Common myeloid progenitor, CD34-positive (primary cell): Measurements from ENCODE around the gene ABCB11.

ENCODE experiments used
- CTCF ChIA-PET: fragments of 350-600 bp; sonication (Branson Sonifier 250); formaldehyde crosslinking; loops from one replicate; lab custom pipeline; 2021; ENCODE audit warnings: antibody characterized with exemption; lab: Charles Lee
- POLR2A ChIA-PET: fragments of 350-600 bp; sonication (Branson Sonifier 250); formaldehyde crosslinking; loops from one replicate; lab custom pipeline; 2021; ENCODE audit warnings: antibody characterized with exemption; lab: Charles Lee
- DNase-seq, 3 donors: peaks; one replicate each; pipeline versions ENCODE4 v3.0.0 to v3.0.0-alpha.2; 2013
- H3K27ac ChIP-seq, 2 experiments: 1 replicate in 1 of 2; 2 replicates in 1 of 2; pipeline ENCODE4 v1.7.0; 2013; ENCODE audit warnings: inconsistent platforms in 2 of 2, low read length in 2 of 2, mild to moderate bottlenecking in 2 of 2, low read depth in 1 of 2, moderate library complexity in 1 of 2; ENCODE audit not compliant: severe bottlenecking in 2 of 2, insufficient read depth in 1 of 2, poor library complexity in 1 of 2
- H3K27me3 ChIP-seq, 5 experiments: replicated peaks in 2 of 5; 1 replicate in 3 of 5; 2 replicates in 2 of 5; pipeline versions ENCODE4 v1.6.1 to v1.7.0; 2013; ENCODE audit warnings: low read length in 4 of 5, mild to moderate bottlenecking in 2 of 5, moderate library complexity in 2 of 5, inconsistent platforms in 1 of 5; ENCODE audit not compliant: insufficient read depth in 5 of 5, control insufficient read depth in 4 of 5
- H3K36me3 ChIP-seq, 4 experiments: 1 replicate in 2 of 4; 2 replicates in 2 of 4; pipeline versions ENCODE4 v1.6.1 to v1.7.0; 2013; ENCODE audit warnings: low read length in 3 of 4, control low read depth in 1 of 4, mild to moderate bottlenecking in 1 of 4; ENCODE audit not compliant: control insufficient read depth in 4 of 4, insufficient read depth in 4 of 4
- H3K4me1 ChIP-seq, 4 experiments: 1 replicate in 3 of 4; 2 replicates in 1 of 4; pipeline versions ENCODE4 v1.6.1 to v1.7.1; 2013; ENCODE audit warnings: low read length in 3 of 4, mild to moderate bottlenecking in 3 of 4, control low read depth in 1 of 4, inconsistent platforms in 1 of 4, moderate library complexity in 1 of 4; ENCODE audit not compliant: control insufficient read depth in 4 of 4, insufficient read depth in 4 of 4; ENCODE audit errors: control extremely low read depth in 1 of 4
- H3K4me3 ChIP-seq, 7 experiments: 1 replicate in 4 of 7; 2 replicates in 3 of 7; pipeline versions ENCODE4 v1.5.1 to v1.7.0; 2013; ENCODE audit warnings: mild to moderate bottlenecking in 7 of 7, low read length in 6 of 7, moderate library complexity in 6 of 7, inconsistent platforms in 2 of 7, low read depth in 2 of 7, control low read depth in 1 of 7; ENCODE audit not compliant: insufficient read depth in 4 of 7, control insufficient read depth in 1 of 7; ENCODE audit errors: extremely low read depth in 1 of 7
- H3K9me3 ChIP-seq, 5 experiments: 1 replicate in 4 of 5; 2 replicates in 1 of 5; pipeline versions ENCODE4 v1.6.1 to v1.7.1; 2013; ENCODE audit warnings: low read length in 4 of 5, mild to moderate bottlenecking in 2 of 5, inconsistent platforms in 1 of 5, low read depth in 1 of 5, moderate library complexity in 1 of 5; ENCODE audit not compliant: control insufficient read depth in 4 of 5, insufficient read depth in 2 of 5; ENCODE audit errors: control extremely low read depth in 1 of 5
- WGBS: methylation state at CpG from one replicate; pipeline ENCODE4 v1.1.5; 2013; ENCODE audit not compliant: insufficient coverage; 5-methylcytosine and 5-hydroxymethylcytosine counted together

ABCB11 gene

GRCh38 chr2:169041594-169041993 lies 10.5 kb upstream of the ABCB11 start:
- no CpG with 5 or more reads among the region's 1 CpG for WGBS

GRCh38 chr2:169039702-169040101 lies 8.6 kb upstream of the ABCB11 start:
- POLR2A ChIA-PET, result interaction anchor here (0.6 kb wide), 1 partner anchor 11 kb away, joined by 3 read pairs; no protein-coding TSS in a partner anchor
- CTCF ChIA-PET, result no interaction called here
- DNase-seq, result peak; percentile 31 to 80 (median 69)
- no peaks in the 10 kb centered on the region for H3K27me3 ChIP-seq
- H3K4me1 ChIP-seq, result peaks cover 11 to 15% (median 13%) of the 10 kb centered on the region in 4 experiments
- 83% methylated on average over 2 of the region's 4 CpGs for WGBS
- no peaks in the 10 kb centered on the region for H3K36me3 ChIP-seq
- no peak overlapping the region for H3K4me3 ChIP-seq
- no peak overlapping the region for H3K27ac ChIP-seq
- peaks cover 0 to 23% (median 8%) of the 10 kb centered on the region in 5 experiments for H3K9me3 ChIP-seq

More at GRCh38 chr2:169041594-169041993, 10.5 kb upstream of the ABCB11 start:
- Histone ChIP-seq H3K27me3 (no peaks in the 10 kb centered on the region), H3K27ac (no peak overlapping the region), H3K4me1 (peaks cover 11 to 15% (median 13%) of the 10 kb centered on the region in 4 experiments), H3K4me3 (no peak overlapping the region), H3K9me3 (peaks cover 0 to 25% (median 8%) of the 10 kb centered on the region in 5 experiments), H3K36me3 (no peaks in the 10 kb centered on the region)
- DNase-seq, result no peak
- ChIA-PET POLR2A (interaction anchor here (0.9 kb wide), 1 partner anchor 15 kb away, joined by 5 read pairs; no protein-coding TSS in a partner anchor), CTCF (interaction anchor here (0.6 to 1.1 kb wide), 2 partner anchors 9 to 35 kb away, joined by 3 read pairs; no protein-coding TSS in a partner anchor)

GRCh38 chr2:169038338-169038757 lies 7.2 kb upstream of the ABCB11 start:
- no peaks in the 10 kb centered on the region for H3K27me3 ChIP-seq
- peaks cover 0 to 11% (median 7%) of the 10 kb centered on the region in 5 experiments for H3K9me3 ChIP-seq
- DNase-seq, result peak; percentile 18 to 86 (median 78)
- CTCF ChIA-PET, result interaction anchor here (0.6 kb wide), 1 partner anchor 19 kb away, joined by 5 read pairs; no protein-coding TSS in a partner anchor
- H3K4me1 ChIP-seq, result peaks cover 11 to 15% (median 13%) of the 10 kb centered on the region in 4 experiments
- no peak overlapping the region for H3K27ac ChIP-seq
- H3K4me3 ChIP-seq, result no peak overlapping the region
- 53% methylated on average over 2 of the region's 2 CpGs for WGBS
- POLR2A ChIA-PET, result no interaction called here
- H3K36me3 ChIP-seq, result no peaks in the 10 kb centered on the region

GRCh38 chr2:169036736-169037440 lies 5.8 kb upstream of the ABCB11 start:
- H3K9me3 ChIP-seq, result peaks cover 0 to 5% (median 0%) of the 10 kb centered on the region in 5 experiments
- H3K4me1 ChIP-seq, result peaks cover 11 to 15% (median 13%) of the 10 kb centered on the region in 4 experiments
- POLR2A ChIA-PET, result no interaction called here
- H3K27ac ChIP-seq, result no peak overlapping the region
- H3K4me3 ChIP-seq, result no peak overlapping the region
- CTCF ChIA-PET, result interaction anchor here (1.2 to 1.8 kb wide), 2 partner anchors 22 to 30 kb away, joined by 4 read pairs; no protein-coding TSS in a partner anchor
- WGBS, result 96% methylated on average over 3 of the region's 4 CpGs
- no peak for DNase-seq
- no peaks in the 10 kb centered on the region for H3K27me3 ChIP-seq
- H3K36me3 ChIP-seq, result no peaks in the 10 kb centered on the region

GRCh38 chr2:169035887-169036286 lies 4.8 kb upstream of the ABCB11 start:
- H3K4me1 ChIP-seq, result peaks cover 4 to 15% (median 11%) of the 10 kb centered on the region in 4 experiments
- H3K36me3 ChIP-seq, result no peaks in the 10 kb centered on the region
- no CpG with 5 or more reads among the region's 1 CpG for WGBS
- H3K4me3 ChIP-seq, result no peak overlapping the region
- H3K9me3 ChIP-seq, result peaks cover 0 to under 1% (median 0%) of the 10 kb centered on the region in 5 experiments
- POLR2A ChIA-PET, result no interaction called here
- no peak for DNase-seq
- CTCF ChIA-PET, result interaction anchor here (1.8 kb wide), 1 partner anchor 31 kb away, joined by 4 read pairs; no protein-coding TSS in a partner anchor
- no peak overlapping the region for H3K27ac ChIP-seq
- H3K27me3 ChIP-seq, result no peaks in the 10 kb centered on the region

- H3K9me3 ChIP-seq, result no peaks in the 10 kb centered on the region
- POLR2A ChIA-PET, result no interaction called here
- no peak overlapping the region for H3K4me3 ChIP-seq
- no peaks in the 10 kb centered on the region for H3K36me3 ChIP-seq
- H3K27ac ChIP-seq, result no peak overlapping the region
- DNase-seq, result no peak
- CTCF ChIA-PET, result interaction anchor here (1.3 kb wide), 1 partner anchor 22 kb away, joined by 3 read pairs; no protein-coding TSS in a partner anchor
- no peaks in the 10 kb centered on the region for H3K27me3 ChIP-seq
- H3K4me1 ChIP-seq, result peaks cover 3 to 13% (median 10%) of the 10 kb centered on the region in 4 experiments
Observed at GRCh38 chr2:169034984-169035544, 3.9 kb upstream of the ABCB11 start.
